LNCAP (cell line): ENCODE results near the gene DCAF12L1.

Experiments used
- TF ChIP-seq, protein P1 (sequence below): fragments of 450-650 bp; IDR thresholded peaks from 2 replicates; pipeline ENCODE4 v1.5.1; 2017; ENCODE audit warnings: mild to moderate bottlenecking

Gene DCAF12L1

DNA sequence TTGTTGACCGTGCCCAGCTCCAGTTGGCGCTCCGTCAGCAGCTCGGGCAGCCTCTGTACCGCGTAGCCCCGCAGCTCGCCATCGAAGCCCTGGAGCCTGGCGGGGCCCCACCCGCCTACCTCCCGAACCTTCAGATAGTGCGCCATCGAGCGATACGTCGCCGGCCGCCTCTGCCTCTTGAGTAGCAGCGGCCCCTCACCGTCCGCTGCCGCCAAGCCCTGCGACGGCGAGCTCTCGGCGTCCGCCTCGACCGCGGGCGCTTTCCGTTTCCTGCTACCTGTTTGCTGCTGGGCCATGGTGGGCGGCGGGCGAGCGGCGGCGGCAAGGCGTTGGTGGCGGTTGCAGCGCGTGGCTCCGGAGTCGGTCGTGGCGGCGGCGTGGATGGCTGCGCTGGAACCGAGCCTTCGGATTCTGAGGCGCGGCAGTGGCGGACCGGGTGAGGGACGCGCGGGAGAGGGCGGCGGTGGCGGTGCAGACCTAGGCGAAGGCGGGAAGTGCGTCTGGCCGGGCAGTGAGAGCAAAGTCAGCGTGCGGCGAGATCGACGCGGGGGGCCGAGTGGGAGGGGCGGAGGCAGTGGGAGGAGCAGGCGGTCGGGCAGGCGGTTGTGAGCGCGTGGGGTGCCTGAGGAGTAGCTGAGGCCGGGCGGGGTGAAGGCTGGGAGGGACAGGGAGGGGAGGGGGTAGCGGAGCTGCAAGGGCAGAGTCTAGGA is at the start of gene DCAF12L1:
Gene DCAF12L1 (minus strand): TSS at position 502 of the 710 bp plus-strand sequence. CDS start 206 bp downstream, at position 296.
- TF ChIP-seq, protein P1, sequence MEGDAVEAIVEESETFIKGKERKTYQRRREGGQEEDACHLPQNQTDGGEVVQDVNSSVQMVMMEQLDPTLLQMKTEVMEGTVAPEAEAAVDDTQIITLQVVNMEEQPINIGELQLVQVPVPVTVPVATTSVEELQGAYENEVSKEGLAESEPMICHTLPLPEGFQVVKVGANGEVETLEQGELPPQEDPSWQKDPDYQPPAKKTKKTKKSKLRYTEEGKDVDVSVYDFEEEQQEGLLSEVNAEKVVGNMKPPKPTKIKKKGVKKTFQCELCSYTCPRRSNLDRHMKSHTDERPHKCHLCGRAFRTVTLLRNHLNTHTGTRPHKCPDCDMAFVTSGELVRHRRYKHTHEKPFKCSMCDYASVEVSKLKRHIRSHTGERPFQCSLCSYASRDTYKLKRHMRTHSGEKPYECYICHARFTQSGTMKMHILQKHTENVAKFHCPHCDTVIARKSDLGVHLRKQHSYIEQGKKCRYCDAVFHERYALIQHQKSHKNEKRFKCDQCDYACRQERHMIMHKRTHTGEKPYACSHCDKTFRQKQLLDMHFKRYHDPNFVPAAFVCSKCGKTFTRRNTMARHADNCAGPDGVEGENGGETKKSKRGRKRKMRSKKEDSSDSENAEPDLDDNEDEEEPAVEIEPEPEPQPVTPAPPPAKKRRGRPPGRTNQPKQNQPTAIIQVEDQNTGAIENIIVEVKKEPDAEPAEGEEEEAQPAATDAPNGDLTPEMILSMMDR: no peak

DNA sequence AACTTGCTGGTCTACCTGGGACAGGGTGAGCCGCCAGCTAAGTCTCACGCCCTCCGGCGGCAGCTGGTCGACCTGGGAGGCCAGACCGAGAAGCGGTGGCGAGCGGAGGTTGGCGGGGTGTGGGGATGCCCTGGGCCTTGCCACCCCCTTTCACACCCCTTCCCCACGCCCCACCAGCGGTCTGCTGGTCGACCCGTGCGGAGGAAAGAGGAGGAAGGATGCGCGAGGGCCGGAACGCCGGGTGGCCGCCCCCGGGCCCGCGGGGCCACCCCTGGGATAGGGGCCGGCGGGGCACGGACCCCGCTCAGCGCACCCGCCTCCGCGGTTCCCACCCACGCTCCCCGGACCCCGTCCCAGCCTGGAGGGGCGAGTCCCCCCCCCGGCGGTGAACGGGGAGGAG is 28.3 kb upstream of the DCAF12L1 start:
- TF ChIP-seq, protein P1: no peak

DNA sequence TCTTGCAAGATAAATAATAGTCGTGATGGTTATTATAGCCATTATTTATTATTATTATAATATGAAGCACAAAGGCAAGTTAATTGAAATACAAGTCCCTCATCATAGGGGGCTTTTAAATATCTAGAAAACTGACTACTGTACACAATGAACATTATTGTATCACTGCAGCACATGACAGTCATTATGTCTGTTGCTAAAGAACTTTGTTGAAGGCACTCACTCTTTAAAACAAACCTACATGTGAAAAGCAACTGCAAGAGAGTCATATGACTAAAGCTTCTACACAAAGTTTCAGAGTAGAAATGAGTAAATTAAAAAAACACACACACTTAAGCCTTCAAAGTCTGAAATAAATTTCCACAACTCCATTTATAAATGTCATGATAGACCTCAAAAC is 23.3 kb upstream of the DCAF12L1 start:
- TF ChIP-seq, protein P1: no peak

DNA sequence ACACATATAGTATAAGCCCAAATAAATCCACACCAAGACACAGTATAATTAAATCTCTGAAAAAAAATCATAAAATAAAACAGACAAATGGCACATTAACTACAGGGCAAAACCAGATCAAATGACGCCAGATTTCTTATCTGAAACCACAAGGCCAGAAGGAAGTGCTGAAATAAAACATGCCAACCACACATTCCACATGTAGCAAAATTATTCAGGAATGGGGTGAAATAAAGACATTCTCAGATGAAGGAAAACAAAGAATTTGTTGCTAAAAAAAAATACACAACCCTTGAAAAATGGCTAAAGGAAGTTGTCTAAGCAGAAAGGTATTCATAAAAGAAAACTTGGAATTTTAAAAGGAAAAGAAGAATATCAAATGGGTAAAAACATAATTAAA is 4.5 kb upstream of the DCAF12L1 start:
- TF ChIP-seq, protein P1: no peak

DNA sequence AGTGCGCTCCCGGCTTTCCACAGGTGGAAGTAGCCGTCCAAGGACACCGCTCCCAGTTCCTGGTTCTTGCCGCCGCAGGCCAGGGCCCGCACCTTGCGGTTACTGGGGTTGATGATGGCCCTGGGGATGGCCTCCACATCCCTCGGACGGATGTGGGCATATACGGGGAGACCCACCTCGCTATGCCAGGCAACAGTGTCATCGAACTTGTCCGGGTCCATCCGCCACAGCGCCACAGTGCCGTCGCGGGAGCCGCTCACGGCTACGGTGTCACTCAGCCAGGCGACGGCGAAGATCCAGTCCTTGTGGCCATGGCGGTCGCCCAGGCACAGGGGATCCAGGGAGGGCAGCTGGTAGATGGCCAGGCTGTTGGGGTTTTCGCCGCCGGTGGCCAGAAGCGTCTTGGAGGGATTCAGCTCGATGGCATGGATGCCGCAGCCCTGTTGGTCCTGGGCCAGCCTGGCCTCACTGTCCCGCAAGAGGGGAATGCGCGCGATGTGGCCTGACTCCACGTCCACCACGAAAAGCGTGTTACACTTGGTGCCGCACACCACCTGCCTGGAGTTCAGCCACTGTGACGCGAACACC is 795 bp downstream of the DCAF12L1 start:
- TF ChIP-seq, protein P1: no peak

DNA sequence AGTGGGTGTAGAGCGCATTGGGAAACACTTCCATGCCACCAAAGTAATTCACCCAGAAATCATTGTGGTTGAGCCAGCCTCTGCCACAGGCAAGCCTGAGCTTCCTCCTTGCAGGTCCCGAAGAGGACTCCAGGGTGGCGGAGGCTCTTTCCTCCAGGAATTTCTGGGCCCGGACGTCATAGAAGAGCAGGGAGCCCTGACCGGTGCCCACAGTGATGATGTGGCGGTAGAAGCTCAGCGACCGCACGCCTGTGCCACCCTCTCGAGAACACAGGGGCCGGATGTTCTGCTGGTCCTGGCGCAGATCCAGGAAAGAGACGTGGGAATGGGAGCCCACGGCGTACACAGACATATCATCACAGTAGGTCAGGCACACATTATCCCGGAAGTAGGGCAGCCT is 1.3 kb downstream of the DCAF12L1 start:
- TF ChIP-seq, protein P1: no peak

DNA sequence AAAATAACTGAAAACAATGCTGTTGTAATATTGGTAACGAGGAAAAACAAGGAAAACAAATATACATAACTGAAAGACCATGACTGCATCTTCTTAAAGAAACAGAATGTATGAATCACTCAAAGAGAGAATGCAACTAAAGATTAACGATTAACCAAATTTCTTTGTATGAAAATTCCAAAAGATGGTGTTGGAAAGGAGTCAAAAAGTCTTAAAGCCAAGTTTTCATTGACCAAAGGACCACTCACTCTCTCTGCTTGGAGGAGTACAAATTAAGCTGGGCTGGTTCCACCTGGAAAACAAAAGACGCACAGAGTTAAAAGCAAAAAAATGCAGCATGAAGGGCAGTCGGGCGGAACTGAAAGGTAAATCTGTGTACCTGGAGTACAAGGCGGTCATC is 1.8 kb downstream of the DCAF12L1 start:
- TF ChIP-seq, protein P1: no peak
